Measurements from ENCODE around the gene USP5. TPM values are rescaled to one million over a fixed set of nuclear protein-coding genes. Genes with fewer than 3 reads are reported as not detected.

USP5 gene
- total RNA-seq, 1 donor from 2014 or later, result 36.6 TPM

DNA sequence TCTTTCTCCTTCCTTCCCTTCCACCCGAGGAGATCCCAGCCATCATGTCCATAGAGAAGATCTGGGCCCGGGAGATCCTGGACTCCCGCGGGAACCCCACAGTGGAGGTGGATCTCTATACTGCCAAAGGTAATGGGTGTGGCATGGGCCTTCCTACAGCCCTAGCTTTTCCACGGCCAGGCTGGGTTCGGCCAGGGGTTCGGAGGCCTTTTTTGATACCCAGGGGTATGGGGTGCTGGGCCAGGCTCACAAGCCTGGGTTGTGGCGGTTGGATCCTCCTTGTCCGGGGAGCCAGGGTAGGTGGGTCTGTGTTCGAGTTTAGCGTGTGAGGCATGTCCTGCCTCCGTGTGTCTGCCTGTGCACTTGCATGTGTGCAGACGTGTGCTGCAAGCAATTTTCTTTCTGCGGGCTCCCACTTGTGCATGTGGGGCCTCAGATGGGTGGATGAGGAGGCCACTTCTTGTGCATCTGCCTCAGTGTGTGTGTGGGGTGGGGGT lies 63.9 kb downstream of the USP5 start:
- H3K36me3 ChIP-seq, result no peaks in the 10 kb centered on the region
- peaks cover 25% of the 10 kb centered on the region for H3K4me1 ChIP-seq
- TF ChIP-seq POLR2AphosphoS5 (IDR thresholded peaks at IDR 0.05; ENCODE audit: insufficient read depth in 1 of 2, low read depth in 1 of 2) (no peak), POLR2A (IDR thresholded peaks at IDR 0.05) (no peak)
- TF ChIP-seq, protein P1, sequence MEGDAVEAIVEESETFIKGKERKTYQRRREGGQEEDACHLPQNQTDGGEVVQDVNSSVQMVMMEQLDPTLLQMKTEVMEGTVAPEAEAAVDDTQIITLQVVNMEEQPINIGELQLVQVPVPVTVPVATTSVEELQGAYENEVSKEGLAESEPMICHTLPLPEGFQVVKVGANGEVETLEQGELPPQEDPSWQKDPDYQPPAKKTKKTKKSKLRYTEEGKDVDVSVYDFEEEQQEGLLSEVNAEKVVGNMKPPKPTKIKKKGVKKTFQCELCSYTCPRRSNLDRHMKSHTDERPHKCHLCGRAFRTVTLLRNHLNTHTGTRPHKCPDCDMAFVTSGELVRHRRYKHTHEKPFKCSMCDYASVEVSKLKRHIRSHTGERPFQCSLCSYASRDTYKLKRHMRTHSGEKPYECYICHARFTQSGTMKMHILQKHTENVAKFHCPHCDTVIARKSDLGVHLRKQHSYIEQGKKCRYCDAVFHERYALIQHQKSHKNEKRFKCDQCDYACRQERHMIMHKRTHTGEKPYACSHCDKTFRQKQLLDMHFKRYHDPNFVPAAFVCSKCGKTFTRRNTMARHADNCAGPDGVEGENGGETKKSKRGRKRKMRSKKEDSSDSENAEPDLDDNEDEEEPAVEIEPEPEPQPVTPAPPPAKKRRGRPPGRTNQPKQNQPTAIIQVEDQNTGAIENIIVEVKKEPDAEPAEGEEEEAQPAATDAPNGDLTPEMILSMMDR (IDR thresholded peaks at IDR 0.05), result no peak
- no peaks in the 10 kb centered on the region for H3K27me3 ChIP-seq
- H3K9me3 ChIP-seq, result no peaks in the 10 kb centered on the region
- DNase-seq (ENCODE audit: extremely low spot score in 2 of 2), result no peak
- intact Hi-C loops (cut with DNase I), result no loop called here
- H3K27ac ChIP-seq, result peak overlapping the region; percentile 92
- peak overlapping the region; percentile 70 to 73 for H3K4me3 ChIP-seq

Other genes with a start within 250 kb of the USP5 start
- gene CHD4, start 244.8 kb upstream of the USP5 start, total RNA-seq, result 152 TPM
- gene LPAR5, start 216.2 kb upstream of the USP5 start, total RNA-seq, result 7.4 TPM
- 0.74 TPM for gene ACRBP, start 204.7 kb upstream of the USP5 start, total RNA-seq
- 45.7 TPM for gene ING4, start 189.0 kb upstream of the USP5 start, total RNA-seq
- 31.9 TPM for gene ZNF384, start 162.8 kb upstream of the USP5 start, total RNA-seq
- gene PIANP, start 151.3 kb upstream of the USP5 start, total RNA-seq, result 5.6 TPM
- 35.4 TPM for gene COPS7A, start 128.1 kb upstream of the USP5 start, total RNA-seq
- gene MLF2, start 99.0 kb upstream of the USP5 start, total RNA-seq, result 150 TPM
- 132 TPM for gene PTMS, start 85.8 kb upstream of the USP5 start, total RNA-seq
- 10.3 TPM for gene LAG3, start 79.6 kb upstream of the USP5 start, total RNA-seq
- 14.2 TPM for gene CD4, start 62.6 kb upstream of the USP5 start, total RNA-seq
- 3.2 TPM for gene GPR162, start 30.3 kb upstream of the USP5 start, total RNA-seq
- gene P3H3, start 23.7 kb upstream of the USP5 start, total RNA-seq, result 37.3 TPM
- gene GNB3, start 11.2 kb upstream of the USP5 start, total RNA-seq, result 5.2 TPM
- gene CDCA3, start 864 bp upstream of the USP5 start, total RNA-seq, result 8.6 TPM
- gene TPI1, start 15.4 kb downstream of the USP5 start, total RNA-seq, result 274 TPM
- gene SPSB2, start 21.2 kb downstream of the USP5 start, total RNA-seq, result 3.2 TPM
- 8.6 TPM for gene LRRC23, start 52.7 kb downstream of the USP5 start, total RNA-seq
- gene ENO2, start 62.4 kb downstream of the USP5 start, total RNA-seq, result 20.1 TPM
- gene ATN1, start 75.8 kb downstream of the USP5 start, total RNA-seq, result 92.1 TPM
- gene RNU7-1, start 91.7 kb downstream of the USP5 start, total RNA-seq, result not detected
- gene C12orf57, start 91.9 kb downstream of the USP5 start, total RNA-seq, result 760 TPM
- gene PTPN6, start 99.2 kb downstream of the USP5 start, total RNA-seq, result 17.4 TPM
- gene PHB2, start 118.5 kb downstream of the USP5 start, total RNA-seq, result 199 TPM
- gene EMG1, start 118.8 kb downstream of the USP5 start, total RNA-seq, result 21.9 TPM
- gene LPCAT3, start 166.3 kb downstream of the USP5 start, total RNA-seq, result 42.0 TPM
- gene C1S, start 208.6 kb downstream of the USP5 start, total RNA-seq, result 541 TPM
- gene C1R, start 240.3 kb downstream of the USP5 start, total RNA-seq, result 830 TPM

Measured in vagina (tissue), 2 donors.